DMS153 treated with DMSO at 0.1 percent for 48 hours (cell line): Measurements from ENCODE around the gene CPB2.

ENCODE experiments used
- DNase-seq: peaks from one replicate; lab custom pipeline; 2025; ENCODE audit not compliant: unreplicated experiment; lab: John Stamatoyannopoulos, UW

CPB2 gene, protein sequence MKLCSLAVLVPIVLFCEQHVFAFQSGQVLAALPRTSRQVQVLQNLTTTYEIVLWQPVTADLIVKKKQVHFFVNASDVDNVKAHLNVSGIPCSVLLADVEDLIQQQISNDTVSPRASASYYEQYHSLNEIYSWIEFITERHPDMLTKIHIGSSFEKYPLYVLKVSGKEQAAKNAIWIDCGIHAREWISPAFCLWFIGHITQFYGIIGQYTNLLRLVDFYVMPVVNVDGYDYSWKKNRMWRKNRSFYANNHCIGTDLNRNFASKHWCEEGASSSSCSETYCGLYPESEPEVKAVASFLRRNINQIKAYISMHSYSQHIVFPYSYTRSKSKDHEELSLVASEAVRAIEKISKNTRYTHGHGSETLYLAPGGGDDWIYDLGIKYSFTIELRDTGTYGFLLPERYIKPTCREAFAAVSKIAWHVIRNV

DNA sequence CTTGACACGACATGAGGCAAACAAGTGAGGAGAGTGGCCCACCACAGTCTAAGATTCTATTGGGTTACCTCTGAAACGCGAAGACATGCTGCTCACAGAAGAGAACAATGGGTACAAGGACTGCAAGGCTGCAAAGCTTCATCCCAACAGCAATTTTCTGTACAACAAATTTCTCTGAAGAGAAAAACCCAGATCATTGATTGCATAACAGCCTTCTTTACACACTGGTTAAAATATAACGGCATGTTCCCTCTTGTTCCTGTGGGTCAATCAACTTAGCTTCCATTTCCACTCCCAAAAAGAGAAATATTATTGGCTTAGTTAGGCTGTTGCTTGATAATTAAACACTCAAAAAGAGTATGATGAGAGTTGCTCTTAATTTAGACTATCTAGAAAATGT lies at the start of gene CPB2:
CPB2 (minus strand) TSS at position 166 of the 400 bp plus-strand sequence; CDS start at position 142, 24 bp downstream.
- no peak for DNase-seq

GRCh38 chr13:46154136-46154801 lies 49.4 kb upstream of the CPB2 start:
- no peak for DNase-seq

DNA sequence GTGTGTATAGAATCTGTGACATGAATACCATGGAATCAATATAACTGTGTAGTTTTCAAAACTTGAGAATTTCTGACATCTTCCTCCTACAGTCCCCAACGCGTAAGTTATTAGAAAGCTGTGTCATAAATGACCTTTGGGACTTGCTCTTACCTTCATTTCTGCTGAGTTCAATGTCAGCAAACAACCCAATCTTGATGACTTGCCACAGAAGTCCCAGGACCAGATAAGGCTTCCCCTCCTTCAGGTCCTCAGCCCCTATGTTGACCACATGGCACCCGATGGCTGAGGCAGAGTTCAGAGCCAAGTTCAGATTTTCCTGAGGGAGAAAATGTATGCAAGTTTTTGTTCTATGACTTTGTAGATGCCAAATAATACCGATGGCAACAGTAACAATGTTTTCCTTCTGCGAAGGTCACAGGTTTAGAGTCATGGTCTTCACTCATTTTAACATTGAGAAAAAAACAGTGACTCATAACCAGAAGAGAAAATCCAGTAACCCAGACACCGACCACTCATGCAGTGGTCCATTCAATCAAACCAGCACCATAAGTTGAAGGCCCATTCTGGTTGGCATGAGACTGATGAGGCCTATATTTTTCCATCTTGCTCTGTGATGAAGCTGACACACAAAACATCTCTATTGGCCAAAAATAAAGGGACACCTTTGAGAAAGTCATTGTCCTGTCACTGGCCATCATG lies 47.9 kb upstream of the CPB2 start:
- DNase-seq = no peak

- DNase-seq = no peak
Observed at GRCh38 chr13:46150134-46150693, 45.4 kb upstream of the CPB2 start.

DNA sequence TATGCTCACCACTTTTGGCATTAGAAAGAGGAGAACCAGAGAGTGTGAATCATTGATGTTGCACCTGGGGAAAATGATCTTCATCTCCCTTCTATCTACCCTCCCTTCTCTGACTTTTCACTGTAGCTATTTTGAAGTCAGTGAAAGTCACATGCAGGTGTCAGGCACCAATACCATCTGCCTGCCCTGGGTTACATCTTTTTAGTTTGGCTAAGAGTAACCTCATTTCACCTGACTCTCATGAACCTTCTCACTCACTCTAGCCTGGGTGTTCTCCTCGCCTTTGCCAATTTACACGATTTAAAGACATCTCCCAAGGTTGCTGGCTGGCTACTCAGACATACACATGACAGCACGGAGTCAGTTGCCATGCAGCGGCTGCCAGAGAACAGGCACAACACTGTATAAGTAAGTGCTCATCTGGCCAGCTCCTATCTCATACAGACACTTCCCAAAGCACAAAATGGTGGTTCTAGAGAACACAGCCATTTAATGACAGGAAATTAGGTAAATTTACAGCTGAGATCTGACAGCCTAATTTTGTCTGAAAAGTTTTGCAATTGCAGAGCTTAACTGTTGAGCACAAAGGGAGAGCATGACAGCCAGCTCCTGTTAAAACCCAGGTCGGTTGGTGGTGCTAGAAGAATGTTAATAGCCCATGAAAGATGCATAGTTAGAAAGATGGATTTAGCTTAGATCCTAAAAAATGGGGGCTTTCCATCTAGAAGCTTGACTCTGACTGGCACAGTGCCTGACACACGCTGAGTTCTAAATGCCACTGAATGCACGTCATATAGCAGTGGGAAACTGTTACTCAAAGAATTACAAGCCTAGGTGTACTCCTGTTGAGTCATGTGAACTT lies 44.7 kb upstream of the CPB2 start:
- no peak for DNase-seq

DNA sequence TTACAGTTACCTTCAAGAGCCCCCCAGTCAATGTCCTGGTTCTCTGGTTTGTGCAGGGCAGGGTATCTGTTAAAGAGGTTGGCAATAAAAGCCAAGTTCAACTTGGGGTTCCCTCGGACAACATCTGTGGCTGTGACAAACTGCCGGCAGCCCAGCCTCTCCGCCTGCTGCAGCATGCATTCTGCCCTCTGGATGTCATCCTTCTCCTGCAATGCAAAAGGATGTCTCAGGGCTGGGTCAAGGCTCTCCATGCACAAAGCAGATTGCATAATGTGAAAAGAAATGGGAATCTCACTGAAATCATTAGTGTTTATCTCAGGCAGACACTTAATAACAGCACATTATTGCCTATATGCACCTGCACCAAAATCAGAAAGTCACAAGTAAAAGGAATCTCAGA lies 42.1 kb upstream of the CPB2 start:
- DNase-seq = peak; percentile 44

GRCh38 chr13:46145950-46146349 lies 41.1 kb upstream of the CPB2 start:
- DNase-seq = no peak

GRCh38 chr13:46145135-46145534 lies 40.3 kb upstream of the CPB2 start:
- DNase-seq = no peak

DNA sequence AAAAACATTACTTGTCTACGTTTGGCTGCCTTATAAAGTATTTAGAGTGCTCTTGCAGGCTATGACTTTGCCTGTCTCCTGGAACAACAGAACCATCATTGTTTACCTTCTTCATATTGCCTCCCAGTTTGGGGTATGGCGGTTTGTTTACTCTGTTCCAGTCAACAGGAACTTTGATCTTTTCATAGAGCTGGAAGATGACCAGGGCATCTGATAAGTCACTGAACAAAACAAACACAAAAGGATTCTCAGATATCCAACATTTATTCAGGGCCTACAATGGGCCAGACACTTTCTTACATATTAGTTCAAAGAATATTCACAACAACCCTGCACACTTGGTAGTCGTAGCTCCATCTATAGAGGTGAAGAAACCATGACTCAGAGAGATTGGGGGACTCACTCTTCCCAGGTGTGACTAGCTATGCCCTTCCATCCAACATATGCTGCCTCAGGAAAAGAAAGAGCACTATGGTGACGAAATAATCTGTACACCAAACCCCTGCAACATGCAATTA lies 38.4 kb upstream of the CPB2 start:
- DNase-seq = no peak

DNA sequence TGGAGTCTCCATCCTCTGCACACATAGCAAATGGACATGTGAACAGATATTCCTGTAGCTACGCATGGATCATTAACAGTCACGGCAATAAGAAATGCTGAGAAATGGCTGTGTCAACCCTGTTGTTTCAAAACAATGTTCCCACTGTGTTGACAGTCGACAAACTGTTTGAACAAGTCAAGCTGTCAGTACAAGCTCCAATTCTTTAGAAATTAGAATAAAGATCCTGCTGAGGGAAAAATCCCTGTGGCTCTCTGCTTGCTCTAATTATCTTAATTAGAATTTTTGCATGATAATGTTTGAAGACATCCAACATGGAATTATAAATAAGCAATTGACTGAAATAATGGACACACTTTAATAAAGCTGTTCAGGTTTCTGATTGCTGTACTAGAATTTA lies 37.9 kb upstream of the CPB2 start:
- no peak for DNase-seq

DNA sequence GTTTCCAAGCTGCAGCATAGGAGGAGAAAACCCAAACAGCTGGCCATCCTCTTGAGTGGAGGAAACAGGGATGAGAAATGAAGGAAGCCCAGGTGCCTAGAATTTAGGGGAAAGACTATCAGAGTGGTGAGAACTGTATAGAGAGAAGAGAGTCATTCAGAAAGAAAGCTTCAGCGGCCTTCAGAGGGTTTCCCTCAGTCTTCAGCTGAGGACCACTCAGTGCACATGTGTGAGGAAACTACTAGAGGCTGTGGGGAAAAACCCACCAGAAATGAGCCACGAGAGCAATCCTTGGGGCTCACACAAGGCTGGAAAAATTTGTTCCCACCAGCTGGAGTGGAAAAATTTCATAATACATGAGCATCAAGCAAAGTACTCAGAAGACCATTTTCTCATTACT lies 35.2 kb upstream of the CPB2 start:
- no peak for DNase-seq

DNA sequence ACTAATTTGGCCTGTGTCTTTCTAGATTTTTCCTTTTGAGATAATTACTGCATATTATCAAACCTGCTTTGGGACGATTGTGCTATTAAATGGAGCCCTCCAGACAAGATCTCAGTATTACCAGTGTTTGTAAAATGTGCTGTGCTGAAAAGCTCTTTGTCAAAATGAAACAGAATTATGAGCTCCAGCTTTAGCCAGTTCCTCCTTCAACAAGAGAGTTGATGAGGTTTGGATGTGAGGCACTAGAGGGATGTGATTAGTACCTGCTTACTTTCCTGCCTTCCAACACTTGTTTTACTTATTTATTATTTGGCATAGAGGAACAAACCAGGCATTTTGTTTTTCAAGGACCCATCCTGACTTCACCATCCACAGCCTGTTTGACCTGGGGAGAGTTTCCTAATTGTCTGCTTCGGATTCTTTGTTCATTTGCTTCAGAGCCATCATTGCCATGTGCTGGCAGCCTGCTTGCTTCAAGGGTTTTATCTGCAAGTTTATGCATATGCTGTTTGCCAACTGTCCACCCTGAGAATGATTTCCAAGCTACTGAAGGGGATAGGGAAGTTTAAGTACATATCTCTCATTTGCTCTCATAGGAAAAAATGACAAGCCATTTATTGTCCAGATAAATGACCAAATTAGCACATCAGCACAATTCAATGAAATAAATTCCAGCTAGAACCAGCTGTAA lies 32.9 kb upstream of the CPB2 start:
- no peak for DNase-seq

- no peak for DNase-seq
Observed at GRCh38 chr13:46136688-46137087, 31.9 kb upstream of the CPB2 start.

DNA sequence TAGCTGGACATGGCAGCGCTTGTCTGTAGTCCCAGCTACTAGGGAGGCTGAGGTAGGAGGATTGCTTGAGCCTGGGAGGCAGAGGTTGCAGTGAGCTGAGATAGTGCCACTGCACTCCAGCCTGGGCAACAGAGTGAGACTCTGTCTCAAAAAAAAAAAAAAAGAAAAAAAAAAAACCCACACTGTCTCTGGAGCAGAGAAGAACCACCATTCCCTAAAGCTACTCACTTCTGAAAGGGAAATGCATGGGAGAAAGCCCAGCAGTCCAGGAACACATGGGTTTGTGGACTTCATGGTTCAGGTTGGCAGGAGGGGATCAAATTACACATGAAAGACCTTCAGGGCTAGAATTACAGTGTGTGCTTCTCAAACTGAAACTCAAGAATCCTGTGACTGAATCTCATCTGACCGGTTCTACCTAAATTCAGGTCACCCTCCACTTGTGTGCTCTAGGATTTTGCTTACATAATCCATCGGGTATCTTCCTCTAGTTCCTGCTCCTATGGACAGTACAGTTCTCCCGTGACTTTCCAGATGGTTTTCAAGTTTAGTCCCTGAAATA lies 30.2 kb upstream of the CPB2 start:
- DNase-seq = peak; percentile 60

GRCh38 chr13:46134494-46134893 lies 29.7 kb upstream of the CPB2 start:
- no peak for DNase-seq

GRCh38 chr13:46132109-46132508 lies 27.3 kb upstream of the CPB2 start:
- DNase-seq = no peak

GRCh38 chr13:46131705-46132104 lies 26.9 kb upstream of the CPB2 start:
- DNase-seq = no peak

GRCh38 chr13:46129955-46130618 lies 25.3 kb upstream of the CPB2 start:
- DNase-seq = no peak

GRCh38 chr13:46129124-46129523 lies 24.3 kb upstream of the CPB2 start:
- no peak for DNase-seq
